Transverse colon (tissue), 4 donors: ENCODE measurements around the gene JAM3. TPM values are rescaled to one million over a fixed set of nuclear protein-coding genes. Genes with fewer than 3 reads are reported as not detected.
"Not testable (repeated sequence)": the region's sequence is repeated elsewhere in the genome, so short reads cannot be mapped to it uniquely, and the experiment has no call there.

ENCODE experiments used
- DNase-seq: peaks from one replicate; pipeline ENCODE4 v3.0.0-alpha.2; 2019
- H3K27ac ChIP-seq, 4 donors: fragments of 200-600 bp; sonication (generic); 2 replicates each; pipeline ENCODE4 v1.5.1; 2016 to 2018; ENCODE audit warnings: inconsistent platforms in 4 of 4
- H3K27me3 ChIP-seq: fragments of 200-600 bp; sonication (generic); 2 replicates; pipeline ENCODE4 v1.5.1; 2017; ENCODE audit warnings: inconsistent platforms
- H3K36me3 ChIP-seq, 4 donors: fragments of 200-600 bp; sonication (generic); 2 replicates each; pipeline ENCODE4 v1.5.1; 2017 to 2019; ENCODE audit warnings: inconsistent platforms in 4 of 4
- H3K4me1 ChIP-seq, 4 donors: fragments of 200-600 bp; sonication (generic); 2 replicates each; pipeline ENCODE4 v1.5.1; 2017 to 2020; ENCODE audit warnings: inconsistent platforms in 4 of 4
- H3K4me3 ChIP-seq, 4 donors: fragments of 200-600 bp; sonication (generic); 1 replicate in 1 of 4; 2 replicates in 3 of 4; pipeline versions ENCODE4 v1.5.1 to v1.6.1; 2017 to 2019; ENCODE audit warnings: inconsistent platforms in 4 of 4
- H3K9me3 ChIP-seq, 2 donors: fragments of 200-600 bp; sonication (generic); 2 replicates each; pipeline ENCODE4 v1.5.1; 2017 to 2019; ENCODE audit warnings: inconsistent platforms in 2 of 2
- CTCF ChIP-seq, 5 experiments: fragments of 200-600 bp in 3 of 5; fragments of 450-650 bp in 2 of 5; sonication (generic) in 3 of 5; IDR thresholded peaks; 1 replicate in 2 of 5; 2 replicates in 3 of 5; pipeline ENCODE4 v1.5.1; 2016 to 2017; ENCODE audit warnings: antibody characterized with exemption in 5 of 5, inconsistent platforms in 3 of 5, mild to moderate bottlenecking in 2 of 5, moderate library complexity in 1 of 5
- EP300 ChIP-seq: sonication (generic); formaldehyde crosslinking; IDR thresholded peaks from one replicate; pipeline ENCODE4 v1.6.1; 2017; ENCODE audit warnings: antibody characterized with exemption, low read depth
- POLR2A ChIP-seq: fragments of 450-650 bp; IDR thresholded peaks from one replicate; pipeline ENCODE4 v1.6.1; 2016; ENCODE audit warnings: antibody characterized with exemption, mild to moderate bottlenecking, moderate library complexity
- POLR2AphosphoS5 ChIP-seq, 3 donors: sonication (generic); formaldehyde crosslinking; IDR thresholded peaks; one replicate each; pipeline ENCODE4 v1.6.1; 2016; ENCODE audit warnings: antibody characterized with exemption in 3 of 3
- WGBS, 2 donors: methylation state at CpG; one replicate each; pipeline ENCODE4 v1.1.5; 2018; ENCODE audit warnings: low coverage in 1 of 2; 5-methylcytosine and 5-hydroxymethylcytosine counted together
- in situ Hi-C, 4 donors: fragments of 200-750 bp; cut with MboI; loops; one replicate each; pipeline versions ENCODE4 v1.15.0 to v1.15.1; 2017; ENCODE audit warnings: low sequenced_read_pairs in 3 of 4, low pct_ligation_motif_present in 1 of 4, low pct_unique_long_range_greater_than_20kb in 1 of 4
- intact Hi-C: fragments of 100-400 bp; cut with DNase I; formaldehyde crosslinking; loops from one replicate; pipeline ENCODE4 v1.15.1; 2023; ENCODE audit warnings: low total_unique reads
- total RNA-seq, 4 donors: library from RNA; depleted of rRNA; stranded (reverse); fragments of >200 nt; gene quantifications; one replicate each; pipeline ENCODE4 v1.1.0, GENCODE V29; 2016

The JAM3 gene
- total RNA-seq, 4 donors from 2014 or later, result 7.8 to 56.9 (median 13.8) TPM

- TF ChIP-seq POLR2AphosphoS5 (IDR thresholded peaks at IDR 0.05) (no peak), EP300 (no peak), CTCF (IDR thresholded peaks at IDR 0.05) (no peak), POLR2A (no peak)
- no peak for DNase-seq
- H3K4me3 ChIP-seq, result no peak overlapping the region
- no peaks in the 10 kb centered on the region for H3K4me1 ChIP-seq
- in situ Hi-C loops (no loop called here), intact Hi-C loops (no loop called here)
- 94 to 95% methylated on average over 10 to 13 of the region's 13 CpGs for WGBS, 2 donors
- H3K36me3 ChIP-seq, result peaks cover 0 to 8% (median 5%) of the 10 kb centered on the region in 4 donors
- H3K9me3 ChIP-seq, result no peaks in the 10 kb centered on the region
- no peak overlapping the region for H3K27ac ChIP-seq
- no peaks in the 10 kb centered on the region for H3K27me3 ChIP-seq
Observed at GRCh38 chr11:134176284-134176683, 107.4 kb downstream of the JAM3 start.

- in situ Hi-C loops, result no loop called here
- Histone ChIP-seq H3K4me1 (no peaks in the 10 kb centered on the region), H3K36me3 (peaks cover 0 to 12% (median 5%) of the 10 kb centered on the region in 4 donors), H3K9me3 (no peaks in the 10 kb centered on the region), H3K27ac (no peak overlapping the region), H3K4me3 (no peak overlapping the region), H3K27me3 (no peaks in the 10 kb centered on the region)
- TF ChIP-seq EP300, result no peak
- no peak for TF ChIP-seq POLR2AphosphoS5 (IDR thresholded peaks at IDR 0.05)
- no peak for DNase-seq
- WGBS, 2 donors, result 78% methylated on average over 2 to 5 of the region's 5 CpGs
- intact Hi-C loops, result no loop called here
Observed at GRCh38 chr11:134178032-134178674, 109.3 kb downstream of the JAM3 start.

GRCh38 chr11:134181707-134182106, 112.8 kb downstream of the JAM3 start:
- DNase-seq, result no peak
- TF ChIP-seq EP300 (no peak), POLR2A (no peak), CTCF (IDR thresholded peaks at IDR 0.05) (no peak), POLR2AphosphoS5 (IDR thresholded peaks at IDR 0.05) (no peak)
- no peak overlapping the region for H3K4me3 ChIP-seq
- in situ Hi-C loops, result no loop called here
- intact Hi-C loops, result no loop called here
- H3K27ac ChIP-seq, result no peak overlapping the region
- no peaks in the 10 kb centered on the region for H3K9me3 ChIP-seq
- no peaks in the 10 kb centered on the region for H3K27me3 ChIP-seq
- WGBS, 2 donors, result 88 to 92% methylated on average over 4 of the region's 4 CpGs
- peaks cover 0 to 9% (median 2%) of the 10 kb centered on the region in 4 donors for H3K36me3 ChIP-seq
- H3K4me1 ChIP-seq, result no peaks in the 10 kb centered on the region

- in situ Hi-C loops, H3K9me3 ChIP-seq, H3K4me1 ChIP-seq, H3K27me3 ChIP-seq, H3K4me3 ChIP-seq, H3K27ac ChIP-seq, DNase-seq, intact Hi-C loops: not testable (repeated sequence)
- WGBS, 2 donors, result 97 to 100% methylated on average over 1 to 8 of the region's 8 CpGs
- peaks cover 0 to 38% (median 8%) of the 10 kb centered on the region in 4 donors for H3K36me3 ChIP-seq
Observed at GRCh38 chr11:134188092-134188491, 119.2 kb downstream of the JAM3 start.

- in situ Hi-C loops (no loop called here), intact Hi-C loops (no loop called here)
- no peak for DNase-seq
- no peak overlapping the region for H3K27ac ChIP-seq
- TF ChIP-seq CTCF (IDR thresholded peaks at IDR 0.05) (no peak), POLR2A (no peak), EP300 (no peak), POLR2AphosphoS5 (IDR thresholded peaks at IDR 0.05) (no peak)
- no peak overlapping the region for H3K4me3 ChIP-seq
- H3K4me1 ChIP-seq, result no peaks in the 10 kb centered on the region
- no peaks in the 10 kb centered on the region for H3K9me3 ChIP-seq
- H3K36me3 ChIP-seq, result peaks cover 0 to 13% (median 5%) of the 10 kb centered on the region in 4 donors
- H3K27me3 ChIP-seq, result no peaks in the 10 kb centered on the region
- WGBS, 2 donors, result 86 to 95% methylated on average over 3 to 4 of the region's 4 CpGs
Observed at GRCh38 chr11:134196756-134197155, 127.9 kb downstream of the JAM3 start.
